IMR-90 (cell line): ENCODE results near the gene SLC12A7. TPM values are rescaled to one million over a fixed set of nuclear protein-coding genes. Genes with fewer than 3 reads are reported as not detected.

Experiments used
- ATAC-seq: fragments of 200-7000 bp; cut with Tn5 transposase; 2 replicates; pipeline ENCODE4 v1.9.1; 2020; ENCODE audit warnings: low read depth, mild to moderate bottlenecking, moderate library complexity
- BruUV-seq: library from RNA; stranded (reverse); fragments of 400-500 nt; replicated peaks from 2 replicates; lab custom pipeline; 2021; lab: Mats Ljungman, UMichigan
- CTCF ChIA-PET: fragments of 300-600 bp; formaldehyde crosslinking; extraction: SDS; loops from one replicate; lab custom pipeline; 2021; ENCODE audit warnings: antibody characterized with exemption; lab: Yijun Ruan, JAX
- POLR2A ChIA-PET: fragments of 300-600 bp; sonication (Branson Sonifier 250); formaldehyde crosslinking; loops from one replicate; lab custom pipeline; 2022; ENCODE audit warnings: antibody characterized with exemption; ENCODE audit not compliant: unreplicated experiment; lab: Charles Lee
- DNase-seq: peaks from one replicate; pipeline ENCODE4 v3.0.0; 2013
- H2AFZ ChIP-seq: replicated peaks from 2 replicates; pipeline ENCODE3; 2013; ENCODE audit warnings: low read length, mild to moderate bottlenecking; ENCODE audit not compliant: poor library complexity
- H2AK5ac ChIP-seq: 2 replicates; pipeline ENCODE4 v1.6.1; 2013; ENCODE audit warnings: low read depth, low read length, inconsistent platforms
- H2AK9ac ChIP-seq: replicated peaks from 2 replicates; pipeline ENCODE3; 2013; ENCODE audit warnings: mild to moderate bottlenecking, low read depth, low read length, moderate library complexity; ENCODE audit not compliant: poor library complexity
- H2BK120ac ChIP-seq: 2 replicates; pipeline ENCODE4 v1.6.1; 2013; ENCODE audit warnings: low read depth, low read length, inconsistent platforms
- H2BK15ac ChIP-seq: 3 replicates; pipeline ENCODE4 v1.6.1; 2013; ENCODE audit warnings: low read depth, low read length, inconsistent platforms
- H2BK20ac ChIP-seq: 2 replicates; pipeline ENCODE4 v1.6.1; 2013; ENCODE audit warnings: low read depth, mild to moderate bottlenecking, inconsistent platforms, low read length, moderate library complexity
- H2BK5ac ChIP-seq: 2 replicates; pipeline ENCODE4 v1.6.1; 2013; ENCODE audit warnings: mild to moderate bottlenecking, low read depth, low read length, inconsistent platforms; ENCODE audit not compliant: poor library complexity, severe bottlenecking
- H3K14ac ChIP-seq: replicated peaks from 2 replicates; pipeline ENCODE4 v1.6.1; 2013; ENCODE audit warnings: low read depth, low read length, inconsistent platforms
- H3K18ac ChIP-seq: 2 replicates; pipeline ENCODE4 v1.6.1; 2013; ENCODE audit warnings: low read depth, low read length, control low read depth
- H3K23ac ChIP-seq: 2 replicates; pipeline ENCODE4 v1.6.1; 2013; ENCODE audit warnings: low read depth, low read length, inconsistent platforms
- H3K27ac ChIP-seq: 2 replicates; pipeline ENCODE4 v1.5.1; 2013; ENCODE audit warnings: mild to moderate bottlenecking, control low read depth, low read length; ENCODE audit not compliant: insufficient read depth
- H3K27me3 ChIP-seq: 2 replicates; pipeline ENCODE4 v1.6.1; 2013; ENCODE audit warnings: low read length; ENCODE audit not compliant: control insufficient read depth, insufficient read depth
- H3K36me3 ChIP-seq: 2 replicates; pipeline ENCODE4 v1.6.1; 2013; ENCODE audit warnings: low read length, mixed read lengths; ENCODE audit not compliant: control insufficient read depth, insufficient read depth
- H3K4ac ChIP-seq: 2 replicates; pipeline ENCODE4 v1.6.1; 2013; ENCODE audit warnings: low read depth, low read length, inconsistent platforms
- H3K4me1 ChIP-seq: 2 replicates; pipeline ENCODE4 v1.6.1; 2013; ENCODE audit warnings: low read length, mixed read lengths; ENCODE audit not compliant: control insufficient read depth, insufficient read depth
- H3K4me2 ChIP-seq: 2 replicates; pipeline ENCODE4 v1.6.1; 2013; ENCODE audit warnings: low read depth, mild to moderate bottlenecking, control low read depth, low read length, moderate library complexity
- H3K4me3 ChIP-seq: 2 replicates; pipeline ENCODE4 v1.5.1; 2013; ENCODE audit warnings: low read depth, mild to moderate bottlenecking, control low read depth, low read length, moderate library complexity; ENCODE audit not compliant: insufficient read depth
- H3K56ac ChIP-seq: 2 replicates; pipeline ENCODE4 v1.6.1; 2013; ENCODE audit warnings: low read length, inconsistent platforms; ENCODE audit not compliant: insufficient read depth; ENCODE audit errors: extremely low read depth
- H3K79me1 ChIP-seq, 2 experiments: 2 replicates each; pipeline ENCODE4 v1.6.1; 2013; ENCODE audit warnings: low read length in 2 of 2, inconsistent platforms in 1 of 2, low read depth in 1 of 2
- H3K9ac ChIP-seq: 2 replicates; pipeline ENCODE4 v1.6.1; 2013; ENCODE audit warnings: low read depth, low read length, control low read depth
- H3K9me1 ChIP-seq: 2 replicates; pipeline ENCODE4 v1.6.1; 2013; ENCODE audit warnings: low read length, inconsistent platforms; ENCODE audit not compliant: insufficient read depth
- H3K9me3 ChIP-seq: 2 replicates; pipeline ENCODE4 v1.6.1; 2013; ENCODE audit warnings: low read length; ENCODE audit not compliant: control insufficient read depth, insufficient read depth
- H4K20me1 ChIP-seq: 2 replicates; pipeline ENCODE4 v1.6.1; 2013; ENCODE audit warnings: low read length, inconsistent platforms; ENCODE audit not compliant: insufficient read depth
- H4K5ac ChIP-seq: 2 replicates; pipeline ENCODE4 v1.6.1; 2013; ENCODE audit warnings: mild to moderate bottlenecking, low read depth, low read length, control low read depth
- H4K8ac ChIP-seq, 2 experiments: 2 replicates each; pipeline ENCODE4 v1.6.1; 2013; ENCODE audit warnings: low read depth in 2 of 2, low read length in 2 of 2, control low read depth in 1 of 2, inconsistent platforms in 1 of 2
- H4K91ac ChIP-seq: 2 replicates; pipeline ENCODE4 v1.6.1; 2013; ENCODE audit warnings: low read depth, low read length, inconsistent platforms; ENCODE audit not compliant: insufficient read depth
- FOS ChIP-seq: fragments of 150-350 bp; IDR thresholded peaks from 2 replicates; pipeline ENCODE4 v1.6.1; 2016; ENCODE audit warnings: low read depth, low read length
- MXI1 ChIP-seq: IDR thresholded peaks from 2 replicates; pipeline ENCODE4 v1.6.1; 2012; ENCODE audit warnings: low read depth, mild to moderate bottlenecking, low read length, moderate library complexity, borderline replicate concordance
- NFE2L2 ChIP-seq: fragments of 150-350 bp; IDR thresholded peaks from 2 replicates; pipeline ENCODE4 v1.6.1; 2016; ENCODE audit warnings: low read depth, mild to moderate bottlenecking, low read length
- POLR2A ChIP-seq: IDR thresholded peaks from 2 replicates; pipeline ENCODE4 v1.6.1; 2012; ENCODE audit warnings: mild to moderate bottlenecking, low read depth, low read length
- RFX5 ChIP-seq: IDR thresholded peaks from 2 replicates; pipeline ENCODE4 v1.8.0; 2012; ENCODE audit warnings: low read depth, mild to moderate bottlenecking, low read length, moderate library complexity
- WGBS, 2 experiments: methylation state at CpG; one replicate each; pipeline versions ENCODE4 v1.1.5 to v1.1.7; 2013; ENCODE audit warnings: missing lambda C conversion rate in 2 of 2; ENCODE audit not compliant: insufficient read length in 1 of 2; ENCODE audit errors: extremely low coverage in 2 of 2; 5-methylcytosine and 5-hydroxymethylcytosine counted together
- dilution Hi-C: fragments of 300-500 bp; cut with HindIII; formaldehyde crosslinking; loops from one replicate; pipeline ENCODE4 v1.14.3; 2018; ENCODE audit warnings: low sequenced_read_pairs; ENCODE audit not compliant: unreplicated experiment
- in situ Hi-C: fragments of 300-500 bp; cut with MboI; formaldehyde crosslinking; loops from 3 replicates; pipeline ENCODE4 v1.14.3; 2019; ENCODE audit warnings: low sequenced_read_pairs, inconsistent platforms, mixed read lengths
- intact Hi-C: fragments of 100-400 bp; cut with micrococcal nuclease; formaldehyde crosslinking; loops from 2 replicates; pipeline ENCODE4 v1.10.0; 2022
- polyA plus RNA-seq, 3 experiments: library from polyadenylated mRNA; depleted of rRNA; stranded (reverse); fragments of >200 nt; gene quantifications; 2 replicates each; pipeline ENCODE4 v1.2.3, GENCODE V29; 2012; ENCODE audit warnings: low replicate concordance in 1 of 3
- total RNA-seq: library from RNA; depleted of rRNA; stranded (reverse); fragments of >200 nt; gene quantifications from 2 replicates; pipeline ENCODE4 v1.2.3, GENCODE V29; 2012
- TF ChIP-seq, protein P1 (sequence below): fragments of 150-350 bp; IDR thresholded peaks from 2 replicates; pipeline ENCODE4 v1.6.1; 2017; ENCODE audit warnings: mild to moderate bottlenecking, antibody characterized with exemption, low read length, low read depth
- TF ChIP-seq, protein P2 (sequence below): fragments of 150-350 bp; IDR thresholded peaks from 2 replicates; pipeline ENCODE4 v1.6.1; 2016; ENCODE audit warnings: low read depth, mild to moderate bottlenecking, low read length, moderate library complexity, borderline replicate concordance
- TF ChIP-seq, protein P3 (sequence below): conservative IDR thresholded peaks from 2 replicates; pipeline ENCODE4 v1.5.1; 2012; ENCODE audit warnings: mild to moderate bottlenecking, low read depth, low read length, improper control_type of control experiment

The SLC12A7 gene
- total and polyA plus RNA-seq, 2 of the 4 experiments (the other 2 are of a cell fraction), result 3.0 to 6.1 TPM

DNA sequence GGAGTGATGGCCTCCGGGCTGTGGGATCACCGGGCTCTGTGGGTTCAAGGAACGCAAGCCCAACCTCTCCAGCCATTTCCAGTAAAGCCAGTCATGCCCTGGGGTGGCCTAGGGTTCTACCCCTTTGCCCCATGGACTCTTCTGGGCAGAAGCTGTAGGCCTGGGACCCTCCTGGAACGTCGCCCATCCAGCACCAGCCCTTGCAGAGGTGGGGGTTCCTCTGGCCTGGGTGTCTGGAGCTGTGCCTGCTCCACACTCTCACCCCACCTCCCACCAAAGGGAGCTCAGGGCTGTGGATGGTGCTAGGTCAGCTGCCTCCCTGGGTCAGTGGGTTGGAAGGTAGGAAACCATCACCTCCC lies 1.4 kb upstream of the SLC12A7 start:
- Histone ChIP-seq H4K20me1 (no peaks in the 10 kb centered on the region; the same call in 1 of the 2 replicates), H3K4me2 (no peak overlapping the region), H2BK15ac (no peak overlapping the region), H3K4me3 (no peak overlapping the region), H3K79me1 (0 out of 4 replicates have a peak, but pooled peaks cover 0 to 3% of the 10 kb centered on the region in 2 experiments), H3K27me3 (peaks cover 24% of the 10 kb centered on the region), H2BK120ac (no peak overlapping the region), H3K56ac (no peak overlapping the region), H3K9ac (no peak overlapping the region), H2AFZ (no peak overlapping the region), H3K4ac (no peak overlapping the region), H3K27ac (no peak overlapping the region), H3K9me3 (no peaks in the 10 kb centered on the region), H3K4me1 (peaks cover 4% of the 10 kb centered on the region; the same call in 1 of the 2 replicates), H2AK9ac (no peak overlapping the region), H3K36me3 (no peaks in the 10 kb centered on the region), H2BK5ac (no peak overlapping the region), H4K5ac (no peak overlapping the region), H3K14ac (no peak overlapping the region), H2AK5ac (no peak overlapping the region), H3K9me1 (no peaks in the 10 kb centered on the region), H4K91ac (no peak overlapping the region), H2BK20ac (no peak overlapping the region), H4K8ac (no peak overlapping the region), H3K23ac (no peak overlapping the region), H3K18ac (no peak overlapping the region)
- in situ Hi-C loops, result no loop called here
- POLR2A ChIA-PET, result no interaction called here
- CTCF ChIA-PET, result no interaction called here
- DNase-seq, result no peak
- TF ChIP-seq NFE2L2 (no peak), POLR2A (no peak), MXI1 (no peak), RFX5 (no peak), FOS (no peak)
- TF ChIP-seq, protein P1, sequence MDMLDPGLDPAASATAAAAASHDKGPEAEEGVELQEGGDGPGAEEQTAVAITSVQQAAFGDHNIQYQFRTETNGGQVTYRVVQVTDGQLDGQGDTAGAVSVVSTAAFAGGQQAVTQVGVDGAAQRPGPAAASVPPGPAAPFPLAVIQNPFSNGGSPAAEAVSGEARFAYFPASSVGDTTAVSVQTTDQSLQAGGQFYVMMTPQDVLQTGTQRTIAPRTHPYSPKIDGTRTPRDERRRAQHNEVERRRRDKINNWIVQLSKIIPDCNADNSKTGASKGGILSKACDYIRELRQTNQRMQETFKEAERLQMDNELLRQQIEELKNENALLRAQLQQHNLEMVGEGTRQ, result no peak
- TF ChIP-seq, protein P2, sequence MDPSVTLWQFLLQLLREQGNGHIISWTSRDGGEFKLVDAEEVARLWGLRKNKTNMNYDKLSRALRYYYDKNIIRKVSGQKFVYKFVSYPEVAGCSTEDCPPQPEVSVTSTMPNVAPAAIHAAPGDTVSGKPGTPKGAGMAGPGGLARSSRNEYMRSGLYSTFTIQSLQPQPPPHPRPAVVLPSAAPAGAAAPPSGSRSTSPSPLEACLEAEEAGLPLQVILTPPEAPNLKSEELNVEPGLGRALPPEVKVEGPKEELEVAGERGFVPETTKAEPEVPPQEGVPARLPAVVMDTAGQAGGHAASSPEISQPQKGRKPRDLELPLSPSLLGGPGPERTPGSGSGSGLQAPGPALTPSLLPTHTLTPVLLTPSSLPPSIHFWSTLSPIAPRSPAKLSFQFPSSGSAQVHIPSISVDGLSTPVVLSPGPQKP, result no peak
- TF ChIP-seq, protein P3, sequence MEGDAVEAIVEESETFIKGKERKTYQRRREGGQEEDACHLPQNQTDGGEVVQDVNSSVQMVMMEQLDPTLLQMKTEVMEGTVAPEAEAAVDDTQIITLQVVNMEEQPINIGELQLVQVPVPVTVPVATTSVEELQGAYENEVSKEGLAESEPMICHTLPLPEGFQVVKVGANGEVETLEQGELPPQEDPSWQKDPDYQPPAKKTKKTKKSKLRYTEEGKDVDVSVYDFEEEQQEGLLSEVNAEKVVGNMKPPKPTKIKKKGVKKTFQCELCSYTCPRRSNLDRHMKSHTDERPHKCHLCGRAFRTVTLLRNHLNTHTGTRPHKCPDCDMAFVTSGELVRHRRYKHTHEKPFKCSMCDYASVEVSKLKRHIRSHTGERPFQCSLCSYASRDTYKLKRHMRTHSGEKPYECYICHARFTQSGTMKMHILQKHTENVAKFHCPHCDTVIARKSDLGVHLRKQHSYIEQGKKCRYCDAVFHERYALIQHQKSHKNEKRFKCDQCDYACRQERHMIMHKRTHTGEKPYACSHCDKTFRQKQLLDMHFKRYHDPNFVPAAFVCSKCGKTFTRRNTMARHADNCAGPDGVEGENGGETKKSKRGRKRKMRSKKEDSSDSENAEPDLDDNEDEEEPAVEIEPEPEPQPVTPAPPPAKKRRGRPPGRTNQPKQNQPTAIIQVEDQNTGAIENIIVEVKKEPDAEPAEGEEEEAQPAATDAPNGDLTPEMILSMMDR, result no peak
- no CpG with 5 or more reads among the region's 5 CpGs for WGBS, 2 experiments
- no TSS peak for BruUV-seq
- dilution Hi-C loops, result no loop called here
- intact Hi-C loops, result loop anchor here (10.0 kb wide), 1 partner anchor 109 kb away; the partner anchor contains the start of gene NKD2
- ATAC-seq, result no peak
